GM21723 (cell line): Measurements from ENCODE around the gene ASB2.
A peak's percentile ranks its signal among the peaks of the same experiment; 100 is the strongest.

Experiments
- ATAC-seq: cut with Tn5 transposase; IDR thresholded peaks from one replicate; pipeline ENCODE4 v1.9.1; 2021; ENCODE audit warnings: mild to moderate bottlenecking, moderate library complexity; ENCODE audit not compliant: unreplicated experiment

Gene ASB2

GRCh38 chr14:93964281-93964680, 12.1 kb downstream of the ASB2 start:
- ATAC-seq = no peak

- no peak for ATAC-seq
These were observed 12.7 kb downstream of the ASB2 start for GRCh38 chr14:93963692-93964091.

DNA sequence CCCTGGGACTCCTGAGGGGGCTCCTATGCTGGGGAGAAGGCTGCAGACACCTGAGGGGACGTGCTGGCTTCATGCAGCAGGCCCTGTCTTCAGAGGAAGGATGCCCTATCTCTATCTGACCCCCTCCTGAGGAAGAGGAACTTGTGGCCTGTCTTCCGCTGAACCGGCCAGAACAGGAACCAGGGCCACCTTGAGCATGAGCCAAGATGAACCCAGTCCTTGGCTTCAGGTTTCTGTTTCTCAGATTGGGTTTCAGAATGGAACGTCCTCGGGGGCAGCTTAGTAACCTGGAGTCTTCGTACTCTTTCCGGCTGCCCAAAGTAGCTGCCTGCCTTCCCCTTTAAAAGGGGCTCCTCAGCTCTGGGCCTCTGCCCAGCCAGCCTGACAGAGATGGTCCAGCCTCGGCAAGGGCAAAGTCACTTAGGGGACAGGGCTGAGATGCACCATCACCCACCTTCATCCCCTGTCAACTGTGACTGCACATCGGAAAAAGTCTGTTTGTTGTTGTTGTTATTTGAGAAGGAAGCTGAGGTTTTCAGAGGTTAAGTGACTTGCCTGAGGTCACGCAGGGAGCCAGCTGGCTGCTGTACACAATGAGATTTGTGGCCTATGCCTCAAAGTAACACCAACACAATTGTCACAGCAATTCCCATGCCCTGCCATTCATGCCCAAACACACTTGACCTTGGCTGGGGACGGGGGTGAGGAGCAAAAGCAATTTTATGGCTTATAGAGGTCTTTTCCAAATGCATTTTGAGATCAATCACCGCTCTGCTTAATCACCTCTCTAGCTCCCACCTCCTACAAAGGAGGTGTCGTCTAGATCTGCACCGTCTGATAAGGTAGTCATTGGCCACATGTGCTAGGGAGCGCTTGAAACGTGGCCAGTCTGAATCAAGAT, 13.4 kb downstream of the ASB2 start:
- ATAC-seq = peak; percentile 62

DNA sequence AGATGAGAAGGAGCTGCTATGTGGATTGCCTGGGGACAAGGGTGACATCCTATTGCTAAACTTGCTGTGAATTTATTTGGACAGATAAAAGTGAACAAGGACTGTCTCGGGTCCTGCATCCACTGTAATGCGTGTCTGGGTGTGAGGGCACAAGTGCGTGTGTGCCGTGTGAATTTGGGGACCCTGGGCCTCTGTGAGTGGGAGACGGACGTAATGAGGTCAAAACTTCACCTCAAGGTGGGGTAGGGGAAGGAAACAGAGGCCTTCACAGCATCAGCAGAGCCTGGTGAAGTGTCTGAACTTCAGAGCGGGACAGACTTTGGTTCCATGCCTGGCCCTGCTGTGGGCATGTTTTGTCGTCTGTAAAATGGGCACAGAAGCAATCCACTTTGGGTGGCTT, 14.8 kb downstream of the ASB2 start:
- ATAC-seq = no peak

DNA sequence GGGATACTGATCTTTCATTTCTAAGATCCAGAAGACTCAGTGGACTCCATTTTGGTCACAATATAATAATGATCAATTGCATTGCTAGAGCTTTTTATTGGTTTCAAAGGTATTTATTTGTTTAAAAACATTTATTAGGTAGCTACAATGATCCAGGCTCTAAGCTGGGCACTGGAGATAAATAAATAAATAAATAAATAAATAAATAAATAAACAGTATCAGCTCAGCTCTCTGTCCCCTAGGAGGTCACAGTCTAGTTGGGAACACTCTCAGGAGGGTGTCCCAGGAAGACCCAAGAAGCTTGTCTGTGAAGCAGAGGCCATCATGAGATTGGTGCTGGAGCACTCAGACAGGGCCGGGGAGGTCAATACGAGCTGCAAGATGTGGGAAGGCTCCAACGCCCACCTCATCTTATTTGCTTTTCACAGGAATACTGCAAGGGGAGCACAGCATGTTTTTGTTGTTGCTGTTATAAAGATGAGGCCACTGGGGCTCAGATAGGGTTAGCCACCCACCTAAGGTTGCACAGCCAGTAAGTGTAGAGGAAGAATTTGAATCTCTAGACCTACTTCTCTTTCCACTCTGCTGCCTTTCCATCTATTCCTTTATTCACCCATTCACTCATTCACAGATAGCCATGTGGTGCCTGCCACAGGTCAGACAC, 15.5 kb downstream of the ASB2 start:
- ATAC-seq = no peak

GRCh38 chr14:93960108-93960475, 16.3 kb downstream of the ASB2 start:
- ATAC-seq = no peak

DNA sequence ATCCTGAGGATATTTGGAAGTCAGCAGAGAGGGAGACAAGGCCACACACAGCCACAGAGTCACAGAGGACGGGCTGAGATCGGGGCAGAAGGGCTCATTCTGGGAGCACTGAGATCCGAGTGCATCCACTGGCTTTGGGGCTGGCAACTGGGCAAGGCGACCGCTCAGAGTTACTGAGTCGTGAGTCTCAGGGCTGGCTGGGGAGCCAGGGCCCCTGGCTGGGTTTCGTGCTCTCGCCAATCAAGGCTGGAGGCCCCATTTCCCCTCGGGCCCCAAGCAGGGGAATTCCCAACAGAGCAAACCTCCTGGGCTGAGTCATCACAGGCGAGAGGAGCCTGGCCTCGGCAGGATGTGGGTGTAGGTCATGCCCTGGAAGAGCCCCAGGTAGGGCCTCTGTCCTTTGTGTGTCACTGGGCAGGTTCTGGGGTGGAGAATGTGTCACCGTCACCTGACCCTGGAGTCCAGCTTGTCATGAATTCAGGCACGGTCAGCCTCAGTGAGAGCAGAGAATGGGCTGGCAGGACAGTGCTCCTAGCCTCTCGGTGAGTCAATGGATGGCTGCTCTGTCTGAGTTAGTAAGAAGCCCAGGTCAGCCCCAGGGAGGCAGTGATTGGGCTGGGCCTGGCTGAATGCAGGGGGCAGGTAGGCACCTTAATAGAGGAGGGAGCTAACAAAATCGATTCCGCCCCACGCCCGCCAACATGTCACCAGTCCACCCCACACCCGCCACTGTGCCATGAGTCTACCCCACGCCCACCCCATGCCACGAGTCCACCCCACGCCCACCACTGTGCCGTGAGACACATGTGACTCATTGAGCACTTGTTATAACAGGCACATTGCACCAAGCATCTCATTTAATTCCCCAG, 16.9 kb downstream of the ASB2 start:
- ATAC-seq = peak; percentile 76

GRCh38 chr14:93958567-93959238, 17.7 kb downstream of the ASB2 start:
- no peak for ATAC-seq

DNA sequence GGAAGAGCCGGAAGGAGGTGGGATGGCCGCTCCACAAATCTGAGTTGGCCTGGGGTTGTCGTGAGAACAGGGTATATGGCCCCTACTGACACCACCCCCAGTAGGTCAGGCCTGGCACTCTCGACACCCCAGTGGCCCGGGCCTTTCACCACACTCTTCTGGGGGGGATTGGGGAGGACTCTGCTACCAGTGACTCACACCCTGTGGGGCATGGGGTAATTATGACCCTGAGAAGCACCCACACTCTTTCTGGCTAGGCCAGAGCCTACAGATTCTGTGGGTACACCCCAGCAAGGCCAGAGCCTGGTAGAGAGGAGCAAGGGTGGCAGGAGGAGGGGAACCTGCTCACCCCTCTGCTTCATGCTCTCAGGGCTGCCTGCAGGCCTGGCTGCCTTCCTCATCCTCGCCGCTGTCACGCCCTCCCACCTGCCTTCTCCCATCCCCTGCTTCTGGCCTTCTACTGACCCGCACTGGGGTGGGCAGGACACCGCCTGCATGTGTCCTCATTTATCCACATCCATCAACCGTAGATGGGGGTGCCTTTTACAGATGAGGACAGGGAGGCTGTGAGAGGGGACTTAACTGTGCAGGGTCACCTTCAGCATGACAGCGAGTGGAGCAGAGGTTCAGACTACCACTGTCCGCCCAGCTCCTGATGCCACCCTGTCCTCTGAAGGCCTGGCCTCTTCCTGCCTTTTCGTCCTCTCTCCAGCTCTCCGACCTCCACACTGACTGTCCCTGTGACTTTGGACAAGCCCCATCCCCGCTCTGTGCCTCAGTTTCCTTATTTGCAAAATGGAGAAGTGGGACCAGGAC, 18.4 kb downstream of the ASB2 start:
- no peak for ATAC-seq

GRCh38 chr14:93957333-93957710, 19.0 kb downstream of the ASB2 start:
- ATAC-seq = no peak

GRCh38 chr14:93956514-93957332, 19.6 kb downstream of the ASB2 start:
- ATAC-seq = no peak

- ATAC-seq = no peak
These were observed 20.4 kb downstream of the ASB2 start for GRCh38 chr14:93955850-93956481.

DNA sequence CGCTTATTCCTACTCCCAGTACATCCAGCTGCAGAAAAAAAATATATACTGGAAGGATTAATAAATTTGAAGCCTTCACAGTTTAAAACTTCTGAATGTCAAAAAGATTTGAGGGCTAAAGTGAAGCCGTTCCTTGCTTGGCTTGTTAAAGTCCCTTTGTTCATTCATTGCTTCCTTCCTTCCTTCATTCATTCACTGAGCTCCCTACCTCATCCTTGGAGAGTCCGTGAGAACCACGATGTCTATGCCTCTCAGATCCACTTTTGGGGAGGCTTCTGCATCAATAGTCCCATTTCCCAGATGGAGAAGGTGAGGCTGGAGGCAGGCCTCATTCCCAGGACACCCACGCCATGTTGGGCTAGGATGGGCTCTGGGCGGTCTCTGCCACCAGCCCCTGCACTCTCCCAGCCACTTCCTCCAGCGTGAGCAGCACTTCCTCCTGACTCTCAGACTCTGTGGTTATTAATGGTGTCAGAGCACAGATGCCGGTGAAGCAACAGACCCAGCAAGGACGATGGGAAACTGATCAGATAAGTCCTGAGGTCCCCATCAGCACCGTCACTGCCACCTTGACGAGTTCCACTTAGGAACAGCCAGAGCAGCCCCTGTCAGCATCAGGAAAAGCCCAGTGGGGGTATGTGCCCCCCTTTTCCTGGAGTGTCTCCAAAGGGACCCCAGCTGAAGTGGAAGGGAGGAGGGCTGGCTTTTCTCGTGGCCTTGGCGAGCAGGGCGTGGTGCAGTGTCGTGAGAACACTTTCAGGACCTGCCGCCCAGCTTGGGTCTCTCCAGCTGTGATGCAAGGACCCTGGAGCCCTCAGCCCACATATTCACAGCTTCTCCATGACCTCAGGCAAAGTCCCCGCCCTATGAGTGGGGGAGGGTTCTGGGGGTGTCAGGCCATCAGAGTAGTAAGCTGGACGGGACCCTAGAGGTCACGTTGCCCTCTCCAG, 21.2 kb downstream of the ASB2 start:
- ATAC-seq = peak; percentile 35

DNA sequence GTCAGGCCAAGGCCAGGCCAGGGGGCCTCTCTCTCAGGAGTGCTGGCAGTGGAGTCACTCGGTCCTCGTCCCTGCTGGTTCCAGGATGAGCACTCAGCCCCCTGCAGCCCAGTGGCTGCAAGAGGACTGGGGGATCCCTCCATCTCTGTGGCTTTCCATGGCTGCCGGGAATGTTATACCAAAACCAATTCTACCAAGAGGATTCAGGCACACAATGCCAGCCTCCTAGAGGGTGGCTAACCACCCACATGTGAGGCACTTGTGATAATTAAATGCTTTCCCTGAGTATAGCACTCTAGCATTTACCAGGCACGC, 21.9 kb downstream of the ASB2 start:
- no peak for ATAC-seq

DNA sequence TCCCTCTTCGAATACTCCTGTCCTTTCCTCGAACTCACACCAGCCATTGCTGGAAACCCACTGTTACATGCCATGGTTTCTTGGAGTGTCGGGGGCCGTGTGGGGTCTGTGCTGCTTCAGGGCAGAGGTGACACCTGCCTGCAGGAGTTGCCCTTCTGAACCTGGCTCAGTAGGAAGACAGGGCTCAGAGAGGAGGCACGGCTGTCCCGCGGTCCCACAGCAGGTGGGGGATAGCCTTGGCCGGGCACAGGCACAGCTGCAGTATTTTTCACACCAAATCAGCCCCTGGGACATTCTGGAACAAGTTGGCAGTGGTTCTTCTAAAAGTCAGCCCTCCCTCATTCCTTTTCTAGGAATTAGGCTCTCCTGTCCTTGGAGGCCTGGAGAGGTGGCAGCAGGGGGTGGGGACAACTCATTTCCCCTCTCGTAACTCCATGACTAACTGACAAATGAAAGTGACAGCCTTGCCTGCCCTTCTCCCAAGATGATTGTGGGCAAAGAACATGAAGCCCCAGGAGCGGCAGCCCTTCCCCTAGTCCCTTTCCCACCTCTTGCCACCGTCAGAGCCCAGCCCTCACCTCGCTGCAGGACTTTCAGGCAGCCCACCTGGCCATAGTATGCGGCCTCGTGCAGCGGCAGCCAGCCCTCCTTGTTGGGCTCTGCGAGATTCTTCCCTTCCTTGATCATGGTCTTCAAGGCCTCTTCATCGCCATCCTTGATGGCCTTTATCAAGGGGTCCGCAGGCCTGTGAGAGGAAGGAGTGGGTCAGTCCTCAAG, 22.4 kb downstream of the ASB2 start:
- no peak for ATAC-seq

DNA sequence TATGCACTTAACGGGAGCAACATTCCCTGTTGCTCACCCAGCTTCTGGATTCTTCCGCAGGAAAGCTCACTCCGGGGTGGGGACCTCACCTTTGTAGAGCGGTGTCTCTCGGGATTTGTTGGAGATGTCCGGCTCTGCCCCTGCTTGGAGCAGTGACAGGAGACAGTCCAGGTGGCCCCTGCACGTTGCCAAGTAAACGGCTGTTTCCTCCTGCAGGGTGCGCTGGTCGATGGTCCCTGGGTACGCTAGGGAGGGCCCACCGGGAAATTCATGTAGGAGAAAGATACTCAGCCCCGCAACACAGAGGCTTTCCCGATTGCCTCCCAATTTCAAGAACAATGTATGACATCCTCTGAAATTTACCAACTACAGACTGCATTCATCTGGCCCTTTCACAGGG, 23.1 kb downstream of the ASB2 start:
- ATAC-seq = no peak

- ATAC-seq = no peak
These were observed 23.5 kb downstream of the ASB2 start for GRCh38 chr14:93952829-93953228.
